HepG2 (cell line): ENCODE data around the gene POFUT1. TPM values are rescaled to one million over a fixed set of nuclear protein-coding genes. Genes with fewer than 3 reads are reported as not detected.

Source experiments
- AKAP8 ChIP-seq: sonication (generic); formaldehyde crosslinking; IDR thresholded peaks from 2 replicates; pipeline ENCODE4 v1.5.1; 2020; ENCODE audit warnings: mild to moderate bottlenecking, missing genetic modification reagents
- DNMT1 ChIP-seq: sonication (generic); formaldehyde crosslinking; IDR thresholded peaks from 2 replicates; pipeline ENCODE4 v1.5.1; 2020; ENCODE audit warnings: mild to moderate bottlenecking, missing genetic modification reagents
- FOXP1 ChIP-seq, 2 experiments: fragments of 450-650 bp in 1 of 2; IDR thresholded peaks; 2 replicates each; pipeline ENCODE4 v1.6.1; 2017 to 2018; ENCODE audit warnings: antibody characterized with exemption in 1 of 2
- JUN ChIP-seq: sonication (generic); formaldehyde crosslinking; IDR thresholded peaks from 2 replicates; pipeline ENCODE4 v1.4.0; 2020; ENCODE audit warnings: mild to moderate bottlenecking, missing genetic modification reagents
- KLF12 ChIP-seq: sonication (generic); formaldehyde crosslinking; IDR thresholded peaks from 2 replicates; pipeline ENCODE4 v1.4.0; 2020; ENCODE audit warnings: missing genetic modification reagents, borderline replicate concordance
- KMT2B ChIP-seq: IDR thresholded peaks from 2 replicates; pipeline ENCODE4 v1.6.1; 2016; ENCODE audit warnings: missing genetic modification reagents, missing compliant biosample characterization
- MTA3 ChIP-seq: sonication (generic); formaldehyde crosslinking; IDR thresholded peaks from 2 replicates; pipeline ENCODE4 v1.4.0; 2020; ENCODE audit warnings: missing genetic modification reagents
- POLR2G ChIP-seq: fragments of 200-400 bp; formaldehyde crosslinking; IDR thresholded peaks from 2 replicates; pipeline ENCODE4 v1.6.1; 2018; ENCODE audit warnings: mild to moderate bottlenecking, low read depth, low read length, moderate library complexity
- SNAPC2 ChIP-seq: sonication (generic); formaldehyde crosslinking; IDR thresholded peaks from 2 replicates; pipeline ENCODE4 v1.8.1; 2022; ENCODE audit warnings: mild to moderate bottlenecking, missing genetic modification reagents
- ZMYM2 ChIP-seq: sonication (generic); formaldehyde crosslinking; IDR thresholded peaks from 2 replicates; pipeline ENCODE4 v1.8.0; 2022; ENCODE audit warnings: mild to moderate bottlenecking, missing genetic modification reagents
- ZNF263 ChIP-seq: sonication (generic); formaldehyde crosslinking; IDR thresholded peaks from 2 replicates; pipeline ENCODE4 v1.4.0; 2020; ENCODE audit warnings: missing genetic modification reagents
- ZNF326 ChIP-seq: sonication (generic); formaldehyde crosslinking; IDR thresholded peaks from 2 replicates; pipeline ENCODE4 v1.4.0; 2020; ENCODE audit warnings: missing genetic modification reagents, borderline replicate concordance
- ZNF713 ChIP-seq: sonication (generic); formaldehyde crosslinking; IDR thresholded peaks from 2 replicates; pipeline ENCODE4 v1.4.0; 2020; ENCODE audit warnings: mild to moderate bottlenecking, missing genetic modification reagents
- ZNF720 ChIP-seq: sonication (generic); formaldehyde crosslinking; IDR thresholded peaks from 2 replicates; pipeline ENCODE4 v1.4.0; 2020; ENCODE audit warnings: missing genetic modification reagents
- ZNF790 ChIP-seq: sonication (generic); formaldehyde crosslinking; IDR thresholded peaks from 2 replicates; pipeline ENCODE4 v1.8.0; 2022; ENCODE audit warnings: missing genetic modification reagents, mild to moderate bottlenecking, borderline replicate concordance
- polyA plus RNA-seq, 8 experiments: library from polyadenylated mRNA; depleted of rRNA in 3 of 8; stranded (reverse) in 7 of 8; unstranded in 1 of 8; fragments of >200 nt; fragmentation: Illumina TruSeq in 4 of 8; extraction: Trizol in 4 of 8; gene quantifications; 2 replicates each; pipeline versions ENCODE4 v1.2.1 to v1.2.3, GENCODE V29; 2011 to 2016; ENCODE audit warnings: low read depth in 4 of 8, missing spikeins in 1 of 8, mixed read lengths in 1 of 8; ENCODE audit not compliant: insufficient read depth in 1 of 8
- total RNA-seq, 5 experiments: library from RNA; depleted of rRNA; stranded (reverse); fragments of >200 nt; fragmentation: Illumina TruSeq; extraction: Trizol; gene quantifications; 2 replicates each; pipeline ENCODE4 v1.2.3, GENCODE V29; 2016; ENCODE audit warnings: low read depth in 1 of 5
- TF ChIP-seq, protein P1 (sequence below): sonication (generic); formaldehyde crosslinking; IDR thresholded peaks from 2 replicates; pipeline ENCODE4 v1.4.0; 2020; ENCODE audit warnings: missing genetic modification reagents; ENCODE audit errors: not compliant biosample characterization
- TF ChIP-seq, protein P2 (sequence below): IDR thresholded peaks from 2 replicates; pipeline ENCODE4 v1.6.1; 2016
- TF ChIP-seq, protein P3 (sequence below): sonication (generic); formaldehyde crosslinking; IDR thresholded peaks from 2 replicates; pipeline ENCODE4 v1.5.1; 2020; ENCODE audit warnings: mild to moderate bottlenecking, moderate library complexity, missing genetic modification reagents
- TF ChIP-seq, protein P4 (sequence below): sonication (generic); formaldehyde crosslinking; IDR thresholded peaks from 2 replicates; pipeline ENCODE4 v1.4.0; 2020; ENCODE audit warnings: mild to moderate bottlenecking, missing genetic modification reagents
- TF ChIP-seq, protein P5 (sequence below): sonication (generic); formaldehyde crosslinking; IDR thresholded peaks from 2 replicates; pipeline ENCODE4 v1.5.0; 2020; ENCODE audit warnings: mild to moderate bottlenecking, missing genetic modification reagents
- TF ChIP-seq, protein P6 (sequence below): sonication (generic); formaldehyde crosslinking; IDR thresholded peaks from 2 replicates; pipeline ENCODE4 v1.9.0; 2021; ENCODE audit warnings: missing genetic modification reagents, mild to moderate bottlenecking, borderline replicate concordance

Gene POFUT1
- total and polyA plus RNA-seq, 2 of the 13 experiments (the other 11 are each of a cell fraction or from before 2014, with no cell fraction given): 35.5 to 58.3 TPM

DNA sequence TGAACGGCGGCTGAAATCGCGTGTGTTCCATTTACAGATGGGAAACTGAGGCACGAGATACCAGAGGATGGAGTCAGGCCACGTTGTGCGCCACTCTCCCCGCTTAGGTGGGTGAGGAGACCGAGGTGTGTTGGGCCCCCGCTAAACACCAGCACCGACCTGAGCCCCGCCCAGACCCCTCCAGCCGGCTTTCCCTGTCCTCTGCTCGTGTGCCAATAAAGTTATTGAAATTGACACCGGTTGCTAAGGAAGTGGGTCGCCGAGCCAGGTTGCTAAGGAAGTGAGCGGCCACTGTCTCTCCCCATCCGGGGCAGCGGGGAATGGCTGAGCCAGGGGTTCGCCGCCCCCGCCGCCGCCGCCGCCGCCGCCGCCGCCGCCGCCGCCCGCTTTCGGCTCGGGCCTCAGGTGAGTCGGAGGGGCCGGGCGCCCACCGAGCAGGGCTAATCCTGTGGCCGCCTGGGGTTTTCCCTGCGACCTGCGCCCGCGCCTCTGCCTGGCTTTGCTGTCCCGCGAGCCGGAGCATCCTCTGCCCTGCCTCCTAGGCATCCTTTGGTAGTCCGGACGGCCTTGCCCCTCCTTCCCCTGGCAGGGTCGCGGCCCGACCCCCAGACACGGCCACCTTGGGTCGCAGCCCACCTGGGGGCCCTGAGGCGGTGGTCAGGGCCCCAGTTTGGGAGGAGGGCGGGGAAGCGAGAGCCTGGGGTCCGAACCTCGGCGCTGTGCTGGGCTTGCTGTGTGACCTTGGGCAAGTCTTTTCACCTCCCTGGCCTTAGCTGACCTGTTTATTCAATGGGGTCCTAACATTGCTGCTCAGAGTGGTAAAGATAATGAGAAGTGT is 69.9 kb downstream of the POFUT1 start, which contains the start of gene KIF3B (continued):
- TF ChIP-seq, protein P1, sequence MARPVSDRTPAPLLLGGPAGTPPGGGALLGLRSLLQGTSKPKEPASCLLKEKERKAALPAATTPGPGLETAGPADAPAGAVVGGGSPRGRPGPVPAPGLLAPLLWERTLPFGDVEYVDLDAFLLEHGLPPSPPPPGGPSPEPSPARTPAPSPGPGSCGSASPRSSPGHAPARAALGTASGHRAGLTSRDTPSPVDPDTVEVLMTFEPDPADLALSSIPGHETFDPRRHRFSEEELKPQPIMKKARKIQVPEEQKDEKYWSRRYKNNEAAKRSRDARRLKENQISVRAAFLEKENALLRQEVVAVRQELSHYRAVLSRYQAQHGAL (CRISPR knock-in tag): no peak
- TF ChIP-seq, protein P2, sequence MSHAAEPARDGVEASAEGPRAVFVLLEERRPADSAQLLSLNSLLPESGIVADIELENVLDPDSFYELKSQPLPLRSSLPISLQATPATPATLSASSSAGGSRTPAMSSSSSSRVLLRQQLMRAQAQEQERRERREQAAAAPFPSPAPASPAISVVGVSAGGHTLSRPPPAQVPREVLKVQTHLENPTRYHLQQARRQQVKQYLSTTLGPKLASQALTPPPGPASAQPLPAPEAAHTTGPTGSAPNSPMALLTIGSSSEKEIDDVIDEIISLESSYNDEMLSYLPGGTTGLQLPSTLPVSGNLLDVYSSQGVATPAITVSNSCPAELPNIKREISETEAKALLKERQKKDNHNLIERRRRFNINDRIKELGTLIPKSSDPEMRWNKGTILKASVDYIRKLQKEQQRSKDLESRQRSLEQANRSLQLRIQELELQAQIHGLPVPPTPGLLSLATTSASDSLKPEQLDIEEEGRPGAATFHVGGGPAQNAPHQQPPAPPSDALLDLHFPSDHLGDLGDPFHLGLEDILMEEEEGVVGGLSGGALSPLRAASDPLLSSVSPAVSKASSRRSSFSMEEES (CRISPR knock-in tag): no peak
- TF ChIP-seq ZNF720 (CRISPR knock-in tag): no peak
- no peak for TF ChIP-seq JUN
- peak; percentile 93 for TF ChIP-seq KMT2B (CRISPR knock-in tag)
- no peak for TF ChIP-seq FOXP1 (IDR thresholded peaks at IDR 0.05)
- no peak for TF ChIP-seq FOXP1 (CRISPR knock-in tag; IDR thresholded peaks at IDR 0.05)
- TF ChIP-seq ZNF713: no peak; the same call in 1 of the 2 replicates
- no peak for TF ChIP-seq ZNF790 (CRISPR knock-in tag)
- peak; percentile 96 for TF ChIP-seq KLF12 (CRISPR knock-in tag)
- no peak; the same call in 1 of the 2 replicates for TF ChIP-seq DNMT1
- TF ChIP-seq, protein P3, sequence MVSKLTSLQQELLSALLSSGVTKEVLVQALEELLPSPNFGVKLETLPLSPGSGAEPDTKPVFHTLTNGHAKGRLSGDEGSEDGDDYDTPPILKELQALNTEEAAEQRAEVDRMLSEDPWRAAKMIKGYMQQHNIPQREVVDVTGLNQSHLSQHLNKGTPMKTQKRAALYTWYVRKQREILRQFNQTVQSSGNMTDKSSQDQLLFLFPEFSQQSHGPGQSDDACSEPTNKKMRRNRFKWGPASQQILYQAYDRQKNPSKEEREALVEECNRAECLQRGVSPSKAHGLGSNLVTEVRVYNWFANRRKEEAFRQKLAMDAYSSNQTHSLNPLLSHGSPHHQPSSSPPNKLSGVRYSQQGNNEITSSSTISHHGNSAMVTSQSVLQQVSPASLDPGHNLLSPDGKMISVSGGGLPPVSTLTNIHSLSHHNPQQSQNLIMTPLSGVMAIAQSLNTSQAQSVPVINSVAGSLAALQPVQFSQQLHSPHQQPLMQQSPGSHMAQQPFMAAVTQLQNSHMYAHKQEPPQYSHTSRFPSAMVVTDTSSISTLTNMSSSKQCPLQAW: peak; percentile 82
- TF ChIP-seq, protein P4, sequence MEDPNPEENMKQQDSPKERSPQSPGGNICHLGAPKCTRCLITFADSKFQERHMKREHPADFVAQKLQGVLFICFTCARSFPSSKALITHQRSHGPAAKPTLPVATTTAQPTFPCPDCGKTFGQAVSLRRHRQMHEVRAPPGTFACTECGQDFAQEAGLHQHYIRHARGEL: no peak
- TF ChIP-seq MTA3 (CRISPR knock-in tag): 0 out of 2 replicates have a peak, but pooled peaks have one; percentile 56
- TF ChIP-seq, protein P5, sequence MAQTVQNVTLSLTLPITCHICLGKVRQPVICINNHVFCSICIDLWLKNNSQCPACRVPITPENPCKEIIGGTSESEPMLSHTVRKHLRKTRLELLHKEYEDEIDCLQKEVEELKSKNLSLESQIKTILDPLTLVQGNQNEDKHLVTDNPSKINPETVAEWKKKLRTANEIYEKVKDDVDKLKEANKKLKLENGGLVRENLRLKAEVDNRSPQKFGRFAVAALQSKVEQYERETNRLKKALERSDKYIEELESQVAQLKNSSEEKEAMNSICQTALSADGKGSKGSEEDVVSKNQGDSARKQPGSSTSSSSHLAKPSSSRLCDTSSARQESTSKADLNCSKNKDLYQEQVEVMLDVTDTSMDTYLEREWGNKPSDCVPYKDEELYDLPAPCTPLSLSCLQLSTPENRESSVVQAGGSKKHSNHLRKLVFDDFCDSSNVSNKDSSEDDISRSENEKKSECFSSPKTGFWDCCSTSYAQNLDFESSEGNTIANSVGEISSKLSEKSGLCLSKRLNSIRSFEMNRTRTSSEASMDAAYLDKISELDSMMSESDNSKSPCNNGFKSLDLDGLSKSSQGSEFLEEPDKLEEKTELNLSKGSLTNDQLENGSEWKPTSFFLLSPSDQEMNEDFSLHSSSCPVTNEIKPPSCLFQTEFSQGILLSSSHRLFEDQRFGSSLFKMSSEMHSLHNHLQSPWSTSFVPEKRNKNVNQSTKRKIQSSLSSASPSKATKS (CRISPR knock-in tag): 0 out of 2 replicates have a peak, but pooled peaks have one; percentile 27
- no peak for TF ChIP-seq ZNF326 (CRISPR knock-in tag)
- peak; percentile 68; the same call in 1 of the 2 replicates for TF ChIP-seq ZMYM2
- TF ChIP-seq, protein P6, sequence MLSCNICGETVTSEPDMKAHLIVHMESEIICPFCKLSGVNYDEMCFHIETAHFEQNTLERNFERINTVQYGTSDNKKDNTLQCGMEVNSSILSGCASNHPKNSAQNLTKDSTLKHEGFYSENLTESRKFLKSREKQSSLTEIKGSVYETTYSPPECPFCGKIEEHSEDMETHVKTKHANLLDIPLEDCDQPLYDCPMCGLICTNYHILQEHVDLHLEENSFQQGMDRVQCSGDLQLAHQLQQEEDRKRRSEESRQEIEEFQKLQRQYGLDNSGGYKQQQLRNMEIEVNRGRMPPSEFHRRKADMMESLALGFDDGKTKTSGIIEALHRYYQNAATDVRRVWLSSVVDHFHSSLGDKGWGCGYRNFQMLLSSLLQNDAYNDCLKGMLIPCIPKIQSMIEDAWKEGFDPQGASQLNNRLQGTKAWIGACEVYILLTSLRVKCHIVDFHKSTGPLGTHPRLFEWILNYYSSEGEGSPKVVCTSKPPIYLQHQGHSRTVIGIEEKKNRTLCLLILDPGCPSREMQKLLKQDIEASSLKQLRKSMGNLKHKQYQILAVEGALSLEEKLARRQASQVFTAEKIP (CRISPR knock-in tag): no peak
- TF ChIP-seq AKAP8 (CRISPR knock-in tag): no peak; the same call in 1 of the 2 replicates
- TF ChIP-seq POLR2G: peak; percentile 73
- peak; percentile 81; the same call in 1 of the 2 replicates for TF ChIP-seq SNAPC2
- TF ChIP-seq ZNF263 (CRISPR knock-in tag): peak; percentile 52; the same call in 1 of the 2 replicates
